ENCODE data around the gene CA11.

GRCh38 chr19:48624067-48624594, 21.9 kb downstream of the CA11 start:
- TF ChIP-seq CTCF (IDR thresholded peaks at IDR 0.05), result no peak
- TF ChIP-seq EZH2 (IDR thresholded peaks at IDR 0.05), result no peak
- TF ChIP-seq EZH2phosphoT487 (IDR thresholded peaks at IDR 0.05), result no peak

Measured in neural progenitor cell (in vitro differentiated cells).